Activated naive CD4-positive, alpha-beta T cell treated with anti-CD3 and anti-CD28 coated beads, Interleukin-2, amount 50 U/mL, for 72 hours (primary cell): ENCODE measurements around the gene PDE12. TPM values are rescaled to one million over a fixed set of nuclear protein-coding genes. Genes with fewer than 3 reads are reported as not detected.
A peak's percentile ranks its signal among the peaks of the same experiment; 100 is the strongest.

Experiments used
- ATAC-seq, 2 donors: fragments of 150-1000 bp; cut with Tn5 transposase; 2 replicates each; pipeline ENCODE4 v1.10.0; 2021; ENCODE audit warnings: mild to moderate bottlenecking in 2 of 2, moderate library complexity in 2 of 2
- DNase-seq, 2 donors: peaks; one replicate each; pipeline ENCODE4 v3.0.0; 2021 to 2022; ENCODE audit warnings: low spot score in 2 of 2
- H3K27ac Mint-ChIP-seq, 2 donors: one replicate each; pipeline ENCODE4 v1.8.0; 2022; ENCODE audit warnings: mild to moderate bottlenecking in 2 of 2, mixed read lengths in 2 of 2
- H3K36me3 Mint-ChIP-seq, 2 donors: one replicate each; pipeline ENCODE4 v1.8.0; 2022; ENCODE audit warnings: mixed read lengths in 2 of 2
- H3K9me3 Mint-ChIP-seq, 2 donors: one replicate each; pipeline ENCODE4 v1.8.0; 2022; ENCODE audit warnings: mixed read lengths in 2 of 2
- total RNA-seq, 2 donors: library from RNA; stranded (reverse); gene quantifications; one replicate each; pipeline ENCODE4 v1.2.3, GENCODE V29; 2022

PDE12 gene
- total RNA-seq = 10 to 100 TPM; 19.0 to 28.7 TPM

GRCh38 chr3:57555738-57556458, at the start of gene PDE12:
TSS of gene PDE12 (plus strand) at chr3:57556274. CDS start at chr3:57556380, 106 bp downstream.
- peak; percentile 87 for ATAC-seq
- DNase-seq = peak; percentile 81 to 91
- Mint-ChIP-seq H3K9me3 (no peaks in the 10 kb centered on the region), H3K36me3 (peaks cover 27 to 51% of the 10 kb centered on the region in 2 donors), H3K27ac (peak within 1 kb of the TSS; percentile 99 to 100)

- ATAC-seq (no peak), DNase-seq (no peak)
- Mint-ChIP-seq H3K9me3 (no peaks in the 10 kb centered on the region), H3K27ac (no peak overlapping the region), H3K36me3 (no peaks in the 10 kb centered on the region)
These were observed 43.9 kb upstream of the PDE12 start for GRCh38 chr3:57512166-57512565.

GRCh38 chr3:57518276-57518915, 37.7 kb upstream of the PDE12 start:
- no peaks in the 10 kb centered on the region for H3K36me3 Mint-ChIP-seq
- H3K27ac Mint-ChIP-seq = no peak overlapping the region
- no peaks in the 10 kb centered on the region for H3K9me3 Mint-ChIP-seq
- ATAC-seq (no peak), DNase-seq (no peak)

GRCh38 chr3:57530071-57530608, 25.9 kb upstream of the PDE12 start:
- H3K9me3 Mint-ChIP-seq = peaks cover 0 to 6% of the 10 kb centered on the region in 2 donors
- DNase-seq = no peak
- H3K27ac Mint-ChIP-seq = no peak overlapping the region
- H3K36me3 Mint-ChIP-seq = no peaks in the 10 kb centered on the region
- ATAC-seq = no peak

- Mint-ChIP-seq H3K27ac (no peak overlapping the region), H3K9me3 (no peaks in the 10 kb centered on the region), H3K36me3 (no peaks in the 10 kb centered on the region)
- ATAC-seq = no peak
- no peak for DNase-seq
These were observed 17.6 kb upstream of the PDE12 start for GRCh38 chr3:57538465-57538864.

- Mint-ChIP-seq H3K9me3 (no peaks in the 10 kb centered on the region), H3K27ac (no peak within 1 kb of the TSS), H3K36me3 (no peaks in the 10 kb centered on the region)
- no peak for DNase-seq
- no peak for ATAC-seq
These were observed 11.6 kb upstream of the PDE12 start, which contains the start of gene DNAH12 for GRCh38 chr3:57544181-57545125. TSS of gene DNAH12 (minus strand) at chr3:57544344. CDS start at chr3:57542870, 1,474 bp downstream.

- no peaks in the 10 kb centered on the region for H3K36me3 Mint-ChIP-seq
- H3K27ac Mint-ChIP-seq = no peak overlapping the region
- ATAC-seq (no peak), DNase-seq (no peak)
- no peaks in the 10 kb centered on the region for H3K9me3 Mint-ChIP-seq
These were observed 10.3 kb upstream of the PDE12 start for GRCh38 chr3:57545636-57546268.

GRCh38 chr3:57546616-57547015, 9.5 kb upstream of the PDE12 start:
- Mint-ChIP-seq H3K36me3 (no peaks in the 10 kb centered on the region), H3K9me3 (no peaks in the 10 kb centered on the region), H3K27ac (no peak overlapping the region)
- no peak for DNase-seq
- ATAC-seq = no peak

GRCh38 chr3:57555306-57555705, 768 bp upstream of the PDE12 start:
- ATAC-seq (no peak), DNase-seq (no peak)
- H3K36me3 Mint-ChIP-seq = peaks cover 27 to 47% of the 10 kb centered on the region in 2 donors
- no peaks in the 10 kb centered on the region for H3K9me3 Mint-ChIP-seq
- peak overlapping the region; percentile 99 to 100 for H3K27ac Mint-ChIP-seq

GRCh38 chr3:57556459-57557084, 498 bp downstream of the PDE12 start:
- peak; percentile 52 to 65 for DNase-seq
- Mint-ChIP-seq H3K27ac (peak overlapping the region; percentile 99 to 100), H3K36me3 (peaks cover 27 to 55% of the 10 kb centered on the region in 2 donors), H3K9me3 (no peaks in the 10 kb centered on the region)
- peak; percentile 32 to 52 for ATAC-seq

GRCh38 chr3:57557085-57557537, 1.0 kb downstream of the PDE12 start:
- peaks cover 27 to 55% of the 10 kb centered on the region in 2 donors for H3K36me3 Mint-ChIP-seq

GRCh38 chr3:57559526-57559925, 3.5 kb downstream of the PDE12 start:
- no peak for DNase-seq
- Mint-ChIP-seq H3K27ac (no peak overlapping the region), H3K9me3 (no peaks in the 10 kb centered on the region), H3K36me3 (peaks cover 27 to 55% of the 10 kb centered on the region in 2 donors)
- ATAC-seq = no peak

More at GRCh38 chr3:57557085-57557537, 1.0 kb downstream of the PDE12 start:
- peak in 1 of 2 donors; percentile 65 for DNase-seq
- peak overlapping the region; percentile 99 to 100 for H3K27ac Mint-ChIP-seq
- peak; percentile 64 to 69 for ATAC-seq
- no peaks in the 10 kb centered on the region for H3K9me3 Mint-ChIP-seq

- no peak for DNase-seq
- peaks cover 0 to 11% of the 10 kb centered on the region in 2 donors for H3K36me3 Mint-ChIP-seq
- ATAC-seq = no peak
- no peak overlapping the region for H3K27ac Mint-ChIP-seq
- no peaks in the 10 kb centered on the region for H3K9me3 Mint-ChIP-seq
These were observed 13.9 kb downstream of the PDE12 start for GRCh38 chr3:57569859-57570450.

GRCh38 chr3:57570878-57571277, 14.8 kb downstream of the PDE12 start:
- Mint-ChIP-seq H3K36me3 (peaks cover 0 to 11% of the 10 kb centered on the region in 2 donors), H3K9me3 (no peaks in the 10 kb centered on the region), H3K27ac (peak overlapping the region in 1 of 2 donors; percentile 29)
- no peak for ATAC-seq
- no peak for DNase-seq

GRCh38 chr3:57572096-57572495, 16.0 kb downstream of the PDE12 start:
- Mint-ChIP-seq H3K9me3 (no peaks in the 10 kb centered on the region), H3K27ac (no peak overlapping the region), H3K36me3 (peaks cover 0 to 12% of the 10 kb centered on the region in 2 donors)
- no peak for ATAC-seq
- no peak for DNase-seq
